Motor neuron (in vitro differentiated cells): ENCODE data around the gene TIMM21. TPM values are rescaled to one million over a fixed set of nuclear protein-coding genes. Genes with fewer than 3 reads are reported as not detected.

Experiments used
- ATAC-seq, 8 experiments: fragments of 200-7000 bp; cut with Tn5 transposase; replicated peaks in 6 of 8; 2 replicates each; pipeline ENCODE4 v1.8.0; 2021; ENCODE audit warnings: mild to moderate bottlenecking in 8 of 8, moderate library complexity in 8 of 8
- H3K27ac ChIP-seq, 2 donors: fragments of 250-450 bp; sonication (Bioruptor Pico); 2 replicates each; pipeline ENCODE4 v1.9.0; 2021; ENCODE audit warnings: antibody characterized with exemption in 2 of 2, mild to moderate bottlenecking in 2 of 2, moderate library complexity in 1 of 2
- H3K4me1 ChIP-seq, 2 donors: fragments of 250-450 bp; sonication (Bioruptor Pico); replicated peaks in 1 of 2; 2 replicates each; pipeline ENCODE4 v1.6.1; 2021; ENCODE audit warnings: antibody characterized with exemption in 2 of 2, mild to moderate bottlenecking in 2 of 2, moderate library complexity in 1 of 2
- H3K4me3 ChIP-seq, 5 donors: fragments of 250-450 bp; sonication (Bioruptor Pico); 2 replicates each; pipeline ENCODE4 v1.9.0; 2021; ENCODE audit warnings: antibody characterized with exemption in 5 of 5, mild to moderate bottlenecking in 5 of 5, moderate library complexity in 4 of 5
- WGBS, 10 experiments: fragments of 450-650 bp; shearing (Covaris generic); methylation state at CpG; one replicate each; pipeline ENCODE4 v1.0.0; 2022; 5-methylcytosine and 5-hydroxymethylcytosine counted together
- in situ Hi-C, 9 experiments: fragments of 400-800 bp; cut with MboI; loops; one replicate each; pipeline ENCODE4 v1.15.0; 2021; ENCODE audit warnings: low sequenced_read_pairs in 9 of 9, low pct_unique_long_range_greater_than_20kb in 2 of 9; ENCODE audit not compliant: unreplicated experiment in 9 of 9
- total RNA-seq, 8 experiments: library from RNA; unstranded; fragments of 300-600 nt; gene quantifications; 2 replicates each; pipeline versions ENCODE4 v1.2.3 to v1.2.4, GENCODE V29; 2022

The TIMM21 gene
- total RNA-seq, 8 experiments from 2014 or later = 20.2 to 46.1 (median 30.2) TPM

GRCh38 chr18:74128159-74128558, 20.2 kb upstream of the TIMM21 start:
- Histone ChIP-seq H3K4me1 (peaks cover 10 to 14% of the 10 kb centered on the region in 2 donors), H3K4me3 (no peak overlapping the region), H3K27ac (no peak overlapping the region)
- WGBS, 10 experiments = 35 to 100% (median 58%) methylated on average over 1 to 3 of the region's 3 CpGs; no CpG with 5 or more reads in 1 of the 10 experiments
- ATAC-seq = peak in 5 of 8 experiments; percentile 55 to 92 (median 77)
- in situ Hi-C loops = loop anchor here in 1 of 9 experiments (25.0 kb wide), 1 partner anchor 1366 kb away; no protein-coding TSS in a partner anchor

DNA sequence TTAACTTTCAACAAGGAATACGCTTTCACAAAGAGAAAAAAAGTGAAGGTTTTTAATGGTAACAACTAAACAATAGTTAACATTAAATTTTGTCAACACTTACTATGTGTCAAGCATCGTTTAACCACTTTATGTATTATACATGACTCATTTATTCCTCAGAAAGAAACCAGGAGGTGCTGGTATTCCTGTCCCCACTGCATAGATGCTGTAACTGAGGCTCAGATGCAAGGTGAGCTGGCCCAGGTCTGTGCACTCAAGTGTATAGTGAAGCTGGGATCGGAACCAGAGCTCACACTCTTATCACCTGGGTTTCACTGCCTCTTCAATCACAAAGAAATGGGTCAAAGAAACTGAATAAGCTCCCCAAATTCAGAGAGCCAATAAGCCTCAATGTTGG, 17.2 kb upstream of the TIMM21 start:
- in situ Hi-C loops = loop anchor here in 1 of 9 experiments (25.0 kb wide), 1 partner anchor 1369 kb away; no protein-coding TSS in a partner anchor
- ATAC-seq = no peak
- no peak overlapping the region for H3K27ac ChIP-seq
- H3K4me1 ChIP-seq = peaks cover 10 to 14% of the 10 kb centered on the region in 2 donors
- WGBS, 10 experiments = 41 to 100% (median 84%) methylated on average over 1 to 3 of the region's 3 CpGs
- no peak overlapping the region for H3K4me3 ChIP-seq

DNA sequence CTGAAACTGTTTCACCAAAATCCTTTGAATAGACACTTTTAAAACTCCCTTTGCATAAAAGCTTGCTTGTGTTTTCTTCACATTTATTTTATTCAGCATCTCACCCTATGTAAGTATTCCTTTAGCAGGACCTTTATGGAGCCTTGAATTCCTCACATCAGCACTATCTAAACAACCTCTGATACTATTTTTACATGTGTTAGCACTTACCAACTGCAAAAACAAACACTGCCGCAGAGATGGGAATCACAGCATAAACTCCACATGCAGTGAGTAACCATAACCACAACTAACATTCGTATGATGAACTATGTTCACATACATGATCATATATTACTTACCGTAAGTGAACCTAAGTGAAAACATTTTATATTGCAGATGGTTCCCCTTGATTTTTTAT, 16.1 kb upstream of the TIMM21 start:
- H3K4me3 ChIP-seq = no peak overlapping the region
- in situ Hi-C loops = loop anchor here in 1 of 9 experiments (25.0 kb wide), 1 partner anchor 1370 kb away; no protein-coding TSS in a partner anchor
- ATAC-seq = no peak
- peaks cover 4 to 6% of the 10 kb centered on the region in 2 donors for H3K4me1 ChIP-seq
- 40 to 100% (median 89%) methylated on average over 1 to 3 of the region's 3 CpGs for whole genome bisulfite sequencing, 10 experiments
- H3K27ac ChIP-seq = no peak overlapping the region

DNA sequence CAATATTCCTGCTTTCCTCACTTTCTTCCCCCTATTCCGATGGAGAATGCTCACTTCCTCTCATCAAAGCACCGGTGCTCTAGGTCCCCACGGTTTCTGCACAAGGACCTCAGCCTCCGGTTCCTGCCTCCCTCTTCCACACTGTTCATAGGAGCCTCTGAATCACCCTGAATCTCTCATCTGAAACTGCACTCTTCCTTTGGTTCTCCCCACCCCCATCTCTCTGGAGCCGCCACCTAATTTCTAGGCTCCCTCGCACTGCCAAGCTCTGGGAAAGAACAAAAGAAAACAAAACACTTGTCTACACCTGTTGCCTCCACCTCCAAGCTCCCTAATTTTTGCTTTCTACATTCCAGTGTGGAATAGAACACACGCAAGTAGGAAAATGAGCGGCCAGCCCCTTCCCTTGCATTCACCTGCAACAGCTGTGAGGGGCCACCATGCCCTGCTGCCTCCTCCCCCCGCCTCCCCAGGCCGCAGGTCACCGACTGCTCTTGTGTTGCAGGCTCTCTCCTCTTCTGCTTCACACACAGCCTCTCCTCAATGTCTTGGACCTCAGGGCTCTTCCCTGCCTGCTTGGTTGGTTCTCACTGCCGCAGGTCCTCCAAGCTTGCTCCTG, 10.3 kb upstream of the TIMM21 start:
- ATAC-seq = no peak

DNA sequence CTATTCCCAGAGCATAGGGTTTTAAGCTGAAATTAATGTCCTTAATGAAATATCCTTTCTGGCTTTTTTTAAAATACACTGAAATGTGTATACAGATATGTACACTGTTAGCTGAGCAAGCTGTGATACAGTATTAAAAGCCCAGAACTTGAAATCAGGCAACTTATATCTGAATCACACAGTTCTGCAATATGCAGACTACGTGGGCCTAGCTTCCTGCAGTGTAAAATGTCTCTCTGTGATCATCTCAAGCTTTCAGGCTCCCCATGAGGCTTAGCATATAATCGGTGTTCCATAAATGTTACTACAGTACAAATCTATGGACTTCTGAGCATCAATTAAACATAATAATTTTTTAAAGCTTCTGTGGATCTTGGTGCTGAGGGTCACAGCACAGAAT, 8.9 kb upstream of the TIMM21 start:
- in situ Hi-C loops = loop anchor here in 1 of 9 experiments (25.0 kb wide), 1 partner anchor 1377 kb away; no protein-coding TSS in a partner anchor
- Histone ChIP-seq H3K4me1 (no peaks in the 10 kb centered on the region), H3K4me3 (no peak overlapping the region), H3K27ac (no peak overlapping the region)
- peak in 1 of 8 experiments; percentile 59 for ATAC-seq
- 58 to 100% (median 79%) methylated on average over 1 to 2 of the region's 2 CpGs; no CpG with 5 or more reads in 1 of the 10 experiments for WGBS, 10 experiments

More for the DNA sequence above, 10.3 kb upstream of the TIMM21 start:
- no peak overlapping the region for H3K4me3 ChIP-seq
- in situ Hi-C loops = loop anchor here in 1 of 9 experiments (25.0 kb wide), 1 partner anchor 1376 kb away; no protein-coding TSS in a partner anchor
- no peaks in the 10 kb centered on the region for H3K4me1 ChIP-seq
- WGBS, 10 experiments = 86 to 100% (median 91%) methylated on average over 1 to 8 of the region's 12 CpGs; no CpG with 5 or more reads in 1 of the 10 experiments
- no peak overlapping the region for H3K27ac ChIP-seq

DNA sequence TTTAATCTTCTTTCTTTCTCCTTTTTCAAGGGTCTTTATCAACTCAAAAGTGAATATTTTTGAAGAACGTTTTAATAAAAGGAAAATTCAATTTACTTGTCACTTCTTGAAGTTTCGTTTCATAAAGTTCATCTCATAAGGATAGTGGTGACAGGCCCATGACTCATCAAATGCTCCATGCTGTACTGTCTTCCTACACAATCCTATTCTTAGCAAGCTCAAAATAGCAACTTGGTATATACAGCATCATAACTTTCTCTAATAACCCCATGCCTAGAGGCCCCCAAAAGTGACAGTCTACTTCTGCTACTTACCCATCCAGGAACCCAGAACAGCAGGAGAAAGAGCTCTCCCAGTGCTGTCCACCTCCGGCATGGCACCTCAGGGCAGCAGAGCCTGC, 8.4 kb upstream of the TIMM21 start:
- in situ Hi-C loops = loop anchor here in 1 of 9 experiments (25.0 kb wide), 1 partner anchor 1378 kb away; no protein-coding TSS in a partner anchor
- H3K4me3 ChIP-seq = no peak overlapping the region
- peak in 2 of 8 experiments; percentile 35 to 77 for ATAC-seq
- WGBS, 10 experiments = 0 to 100% (median 59%) methylated on average over 1 to 3 of the region's 3 CpGs; no CpG with 5 or more reads in 1 of the 10 experiments
- no peak overlapping the region for H3K27ac ChIP-seq
- H3K4me1 ChIP-seq = no peaks in the 10 kb centered on the region

GRCh38 chr18:74140582-74140981, 7.7 kb upstream of the TIMM21 start:
- ATAC-seq = no peak
- no peaks in the 10 kb centered on the region for H3K4me1 ChIP-seq
- WGBS, 10 experiments = 60 to 100% (median 90%) methylated on average over 1 of the region's 1 CpG; no CpG with 5 or more reads in 2 of the 10 experiments
- in situ Hi-C loops = loop anchor here in 1 of 9 experiments (25.0 kb wide), 1 partner anchor 1378 kb away; no protein-coding TSS in a partner anchor
- no peak overlapping the region for H3K4me3 ChIP-seq
- H3K27ac ChIP-seq = no peak overlapping the region

GRCh38 chr18:74141667-74142066, 6.7 kb upstream of the TIMM21 start:
- peak in 1 of 8 experiments; percentile 61 for ATAC-seq
- no peak overlapping the region for H3K4me3 ChIP-seq
- no peak overlapping the region for H3K27ac ChIP-seq
- 84 to 100% (median 96%) methylated on average over 1 to 2 of the region's 2 CpGs; no CpG with 5 or more reads in 6 of the 10 experiments for WGBS, 10 experiments
- in situ Hi-C loops = loop anchor here in 1 of 9 experiments (25.0 kb wide), 1 partner anchor 1379 kb away; no protein-coding TSS in a partner anchor
- peaks cover 0 to under 1% of the 10 kb centered on the region in 2 donors for H3K4me1 ChIP-seq

DNA sequence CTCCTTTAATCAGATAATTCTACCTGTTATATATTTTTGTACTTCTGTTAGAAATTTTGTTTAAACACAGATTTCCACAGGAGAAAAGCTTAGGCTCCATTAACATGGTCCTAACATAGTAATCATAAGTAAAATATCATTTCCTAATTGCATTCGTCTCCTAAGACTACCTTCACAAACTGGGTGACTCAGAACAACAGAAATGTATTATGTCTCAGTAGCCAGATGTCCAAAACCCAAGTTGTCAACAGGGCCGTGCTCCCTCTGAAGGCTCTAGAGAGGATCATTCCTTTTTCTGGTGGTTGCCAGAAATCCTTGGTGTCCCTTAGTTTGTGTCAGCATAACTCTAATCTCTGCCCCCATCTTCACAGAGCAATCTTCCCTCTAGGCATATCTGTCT, 6.1 kb upstream of the TIMM21 start:
- 6 to 100% (median 55%) methylated on average over 1 to 2 of the region's 2 CpGs; no CpG with 5 or more reads in 5 of the 10 experiments for WGBS, 10 experiments
- in situ Hi-C loops = loop anchor here in 1 of 9 experiments (25.0 kb wide), 1 partner anchor 1380 kb away; no protein-coding TSS in a partner anchor

GRCh38 chr18:74146756-74147155, 1.6 kb upstream of the TIMM21 start:
- ATAC-seq = no peak
- H3K27ac ChIP-seq = no peak overlapping the region
- H3K4me3 ChIP-seq = peak overlapping the region in 4 of 5 donors; percentile 56 to 88 (median 80)
- WGBS, 10 experiments = 0 to 100% (median 76%) methylated on average over 1 to 3 of the region's 3 CpGs; no CpG with 5 or more reads in 4 of the 10 experiments
- in situ Hi-C loops = loop anchor here in 1 of 9 experiments (25.0 kb wide), 1 partner anchor 1384 kb away; no protein-coding TSS in a partner anchor
- H3K4me1 ChIP-seq = peaks cover 16% of the 10 kb centered on the region in 2 donors

More for the DNA sequence above, 6.1 kb upstream of the TIMM21 start:
- no peak overlapping the region for H3K4me3 ChIP-seq
- H3K4me1 ChIP-seq = peaks cover 4% of the 10 kb centered on the region in 2 donors
- peak in 1 of 8 experiments; percentile 51 for ATAC-seq
- no peak overlapping the region for H3K27ac ChIP-seq

- H3K4me3 ChIP-seq = peak overlapping the region; percentile 56 to 88 (median 78)
- H3K27ac ChIP-seq = peak overlapping the region; percentile 20 to 41
- WGBS, 10 experiments = 3 to 20% (median 5%) methylated on average over 1 to 19 of the region's 28 CpGs; no CpG with 5 or more reads in 7 of the 10 experiments
- no peak for ATAC-seq
- in situ Hi-C loops = loop anchor here in 1 of 9 experiments (25.0 kb wide), 1 partner anchor 1385 kb away; no protein-coding TSS in a partner anchor
- peaks cover 16% of the 10 kb centered on the region in 2 donors for H3K4me1 ChIP-seq
These were observed 888 bp upstream of the TIMM21 start for GRCh38 chr18:74147491-74147778.

DNA sequence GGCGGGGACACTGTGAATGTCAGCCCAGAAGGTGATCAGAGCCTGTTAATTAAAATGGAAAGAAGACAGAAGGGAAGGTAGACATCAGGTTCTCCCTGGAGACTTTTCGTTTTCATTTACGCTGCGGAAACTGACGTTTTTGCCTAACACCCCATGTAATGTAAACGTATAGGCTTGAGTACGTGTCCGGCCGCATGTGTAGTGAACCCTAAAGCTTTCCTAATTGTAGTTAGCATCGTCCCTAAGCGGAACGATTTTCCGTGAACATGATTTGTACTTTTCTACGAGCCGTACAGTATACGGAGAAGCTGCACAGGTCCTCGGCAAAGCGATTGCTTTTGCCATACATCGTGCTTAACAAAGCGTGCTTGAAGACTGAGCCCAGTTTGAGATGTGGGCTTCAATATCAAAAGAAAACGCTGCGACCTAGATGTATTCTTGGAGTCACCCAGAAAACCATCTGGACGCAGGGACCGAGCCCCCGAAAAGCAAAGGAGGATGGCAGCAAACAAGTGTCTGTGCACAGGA, 284 bp downstream of the TIMM21 start:
- ATAC-seq = peak in 4 of 8 experiments; percentile 0 to 1 (median 0)
- H3K4me1 ChIP-seq = peaks cover 16% of the 10 kb centered on the region in 2 donors
- in situ Hi-C loops = loop anchor here in 1 of 9 experiments (25.0 kb wide), 1 partner anchor 1386 kb away; no protein-coding TSS in a partner anchor
- peak overlapping the region; percentile 56 to 88 (median 78) for H3K4me3 ChIP-seq
- H3K27ac ChIP-seq = peak overlapping the region; percentile 73 to 85
- 0 to 2% (median 0%) methylated on average over 2 to 16 of the region's 25 CpGs; no CpG with 5 or more reads in 2 of the 10 experiments for WGBS, 10 experiments
